GM21717 (cell line): ENCODE data around the gene TAL1.
A peak's percentile ranks its signal among the peaks of the same experiment; 100 is the strongest.

Experiments used
- ATAC-seq: cut with Tn5 transposase; IDR thresholded peaks from one replicate; pipeline ENCODE4 v1.9.1; 2021; ENCODE audit warnings: mild to moderate bottlenecking, moderate library complexity; ENCODE audit not compliant: unreplicated experiment

TAL1 gene

DNA sequence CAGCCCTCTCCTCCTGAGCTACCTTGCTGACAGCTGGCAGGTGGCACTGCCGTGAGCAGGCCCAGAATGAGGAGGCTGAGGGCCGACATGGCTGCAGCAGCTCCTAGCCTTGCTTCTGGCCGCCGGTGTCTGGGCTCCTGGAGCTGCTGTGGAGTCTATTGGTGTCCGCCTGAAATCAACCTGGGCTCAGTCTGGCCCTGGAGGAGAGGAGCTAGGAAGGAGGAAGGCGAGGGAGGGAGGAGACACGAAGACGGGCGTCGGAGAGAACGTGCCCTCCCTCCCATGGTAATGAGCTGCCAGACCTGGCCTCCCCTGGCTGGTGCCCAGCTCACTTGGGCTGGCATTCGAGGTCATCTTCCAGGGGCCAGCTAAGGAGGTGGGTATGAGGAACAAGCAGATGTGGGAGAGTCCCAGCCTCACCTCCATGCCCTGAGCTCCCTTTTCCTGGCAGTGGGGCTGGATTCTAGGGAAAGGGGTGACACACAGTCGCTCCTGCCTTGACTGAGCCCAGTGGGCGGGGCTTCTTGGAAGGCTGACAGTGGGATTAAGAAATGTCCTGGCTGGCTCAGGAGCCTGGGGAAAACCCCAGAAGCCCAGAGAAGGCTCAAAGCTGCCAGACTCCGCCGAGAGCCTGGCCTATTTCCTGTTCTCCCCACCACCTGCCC is 42.0 kb downstream of the TAL1 start, which contains the start of gene PDZK1IP1:
Gene PDZK1IP1, minus strand, starts transcription at position 193 of the 665 bp plus-strand sequence. Its CDS starts 104 bp downstream, at position 89.
- ATAC-seq = no peak

DNA sequence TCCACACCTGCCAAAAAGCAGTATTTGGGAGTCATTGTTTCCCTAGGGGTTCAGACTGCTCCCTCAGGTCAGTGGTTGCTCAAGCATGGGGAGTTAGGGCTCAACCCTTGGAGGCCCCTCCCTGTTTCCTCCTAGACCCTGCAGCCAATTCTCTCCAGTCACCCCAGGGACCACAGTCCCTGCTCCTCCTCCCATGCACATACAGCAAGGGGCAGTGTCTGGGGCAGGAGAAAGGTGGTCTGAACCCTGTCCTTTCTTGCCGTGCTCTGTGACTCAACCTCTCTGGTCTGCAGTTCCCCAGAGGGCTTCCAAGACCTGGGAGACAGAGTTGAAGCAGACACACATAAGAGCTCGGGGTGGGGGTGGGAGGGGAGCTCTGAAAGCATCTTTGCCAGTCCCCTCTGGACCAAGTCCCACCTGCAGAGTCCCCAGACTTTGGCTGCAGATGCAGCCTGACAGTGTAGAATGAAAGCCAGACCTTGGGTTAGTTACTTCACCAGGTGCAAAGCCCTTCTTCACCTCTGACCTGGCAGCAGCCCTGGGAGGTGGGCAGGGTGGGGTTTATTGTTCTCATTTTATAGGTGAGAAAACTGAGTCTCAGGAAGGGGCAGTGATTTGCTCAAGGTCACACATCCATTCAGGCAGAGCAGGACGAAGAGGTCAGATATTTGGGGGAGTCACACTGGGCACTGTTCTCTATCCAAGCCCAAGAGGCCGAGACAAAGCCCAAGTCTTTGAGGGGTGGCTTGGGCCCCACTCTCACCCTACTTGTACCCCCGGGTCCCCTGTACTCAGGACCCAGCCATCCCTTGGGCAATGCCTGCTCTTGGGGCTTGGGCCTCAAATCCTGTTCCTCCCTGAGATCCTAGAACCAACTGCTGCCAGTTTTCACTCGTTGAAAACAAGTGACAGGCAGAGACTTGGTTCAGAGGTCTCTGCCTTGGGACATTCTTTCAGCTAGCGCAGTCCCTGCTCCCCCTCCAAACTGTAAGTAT is 42.9 kb downstream of the TAL1 start:
- no peak for ATAC-seq

GRCh38 chr1:47187926-47188250 is 44.1 kb downstream of the TAL1 start:
- no peak for ATAC-seq

GRCh38 chr1:47187231-47187925 is 44.6 kb downstream of the TAL1 start:
- ATAC-seq = no peak

- no peak for ATAC-seq
Measured at GRCh38 chr1:47186267-47187185, 45.5 kb downstream of the TAL1 start.

GRCh38 chr1:47184822-47185677 is 47.0 kb downstream of the TAL1 start:
- no peak for ATAC-seq

DNA sequence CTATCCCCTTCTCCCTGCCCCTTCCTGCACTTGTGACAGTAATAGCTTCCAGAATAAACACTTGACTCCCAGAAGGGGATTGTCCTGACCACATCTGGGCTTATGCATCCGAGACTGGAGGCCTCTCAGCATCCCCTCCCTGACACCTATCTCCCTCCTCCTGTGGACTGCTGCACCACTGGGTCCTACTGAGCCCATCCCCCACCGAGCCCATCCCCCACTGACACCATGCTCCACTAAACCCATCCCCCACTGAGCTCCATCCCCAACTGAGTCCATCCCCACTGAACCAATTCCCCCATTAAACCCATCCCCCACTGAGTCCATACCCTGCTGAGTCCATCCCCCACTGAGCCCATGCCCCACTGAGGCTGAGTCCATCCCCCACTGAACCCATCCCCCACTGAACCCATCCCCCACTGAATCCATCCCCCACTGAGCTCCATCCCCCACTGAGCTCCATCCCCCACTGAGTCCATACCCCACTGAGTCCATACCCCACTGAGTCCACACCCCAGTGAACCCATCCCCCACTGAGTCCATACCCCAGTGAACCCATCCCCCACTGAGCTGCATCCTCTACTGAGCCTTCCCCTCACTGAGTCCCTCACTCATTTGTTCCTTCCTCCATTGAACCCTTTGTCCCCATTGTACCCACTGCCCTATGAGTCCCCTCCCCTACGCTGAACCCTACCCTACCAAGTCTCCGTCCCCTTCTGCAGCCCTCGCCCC is 47.8 kb downstream of the TAL1 start:
- ATAC-seq = no peak

GRCh38 chr1:47183308-47184089 is 48.5 kb downstream of the TAL1 start:
- no peak for ATAC-seq

GRCh38 chr1:47182676-47183235 is 49.3 kb downstream of the TAL1 start:
- no peak for ATAC-seq

DNA sequence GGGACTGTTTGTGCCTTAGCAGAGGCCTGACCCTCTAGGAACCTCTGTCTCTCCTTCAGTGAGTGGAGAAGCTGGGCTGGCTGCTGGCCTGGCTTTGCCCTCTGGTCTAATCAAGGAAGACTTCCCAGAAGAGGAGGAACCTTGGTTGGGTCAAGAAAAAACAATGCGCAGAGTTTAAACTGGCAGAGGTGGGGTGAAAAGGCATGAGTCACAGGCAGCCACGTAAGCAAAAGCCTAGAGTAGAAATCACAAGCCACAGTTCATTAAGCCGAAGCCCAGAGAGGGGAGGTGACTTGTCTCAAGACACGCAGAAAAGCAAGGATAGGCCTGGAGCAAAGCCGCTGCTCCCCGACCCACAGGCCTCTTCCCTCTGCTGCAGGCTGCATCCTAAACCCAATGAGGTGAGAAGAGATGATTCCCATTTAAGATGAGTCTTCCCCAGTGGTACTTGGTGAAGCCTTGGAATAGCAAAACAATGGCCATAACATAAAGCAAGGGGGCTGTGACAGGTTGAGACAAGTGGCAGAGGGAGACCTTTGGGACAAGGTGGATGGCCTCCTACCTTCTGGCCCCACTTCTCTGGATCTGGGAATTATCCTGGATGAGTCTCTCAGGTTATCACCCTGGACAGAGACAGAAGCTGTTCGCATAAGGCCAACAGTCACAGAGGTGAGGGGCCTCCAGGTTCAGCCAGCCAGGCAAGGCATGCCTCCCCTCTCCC is 49.9 kb downstream of the TAL1 start:
- ATAC-seq = no peak

DNA sequence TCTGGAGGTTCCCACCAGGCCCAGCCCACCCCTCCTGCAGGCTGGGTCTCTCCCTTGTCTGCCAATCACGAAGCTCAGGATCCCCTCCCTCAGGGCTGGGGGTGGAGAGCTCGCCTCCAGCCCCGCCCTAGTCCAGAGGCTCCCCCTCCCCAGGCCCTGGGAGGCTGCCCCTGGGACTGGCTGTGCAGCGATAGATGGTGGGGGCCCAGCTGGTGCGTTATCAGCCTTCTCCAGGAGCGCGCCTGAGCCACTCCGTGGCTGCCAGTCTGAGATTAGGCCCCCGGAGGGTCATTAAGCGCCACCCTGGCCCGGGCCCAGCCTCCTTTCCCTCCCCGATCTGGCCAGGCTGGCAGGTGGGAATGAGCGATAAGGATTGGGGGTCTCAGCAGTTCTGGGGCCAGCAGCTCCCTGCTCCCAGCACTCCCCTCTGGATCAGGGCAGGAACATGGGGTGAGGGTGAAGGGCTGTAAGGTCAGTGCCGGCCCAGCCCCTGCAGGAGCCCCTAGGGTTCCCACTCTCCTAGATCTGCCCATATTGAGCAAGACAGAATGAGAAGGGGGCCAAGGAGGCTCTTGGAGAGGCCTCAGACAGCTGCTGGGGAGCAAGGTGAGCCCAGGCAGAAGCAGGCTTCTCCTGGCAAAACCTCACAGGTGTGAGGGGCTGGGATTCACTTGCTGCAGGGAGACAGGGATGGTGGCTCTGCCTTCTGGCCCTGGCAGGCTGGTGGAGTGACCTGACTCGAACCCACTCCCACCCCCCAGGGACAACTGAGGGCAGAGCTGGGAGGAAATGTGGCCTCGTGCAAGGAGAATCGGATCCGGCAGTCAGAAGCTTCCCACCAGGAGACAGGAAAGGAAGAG is 50.7 kb downstream of the TAL1 start:
- ATAC-seq = no peak

GRCh38 chr1:47180603-47181094 is 51.4 kb downstream of the TAL1 start:
- no peak for ATAC-seq

- no peak for ATAC-seq
Measured at GRCh38 chr1:47179988-47180563, 51.9 kb downstream of the TAL1 start.

DNA sequence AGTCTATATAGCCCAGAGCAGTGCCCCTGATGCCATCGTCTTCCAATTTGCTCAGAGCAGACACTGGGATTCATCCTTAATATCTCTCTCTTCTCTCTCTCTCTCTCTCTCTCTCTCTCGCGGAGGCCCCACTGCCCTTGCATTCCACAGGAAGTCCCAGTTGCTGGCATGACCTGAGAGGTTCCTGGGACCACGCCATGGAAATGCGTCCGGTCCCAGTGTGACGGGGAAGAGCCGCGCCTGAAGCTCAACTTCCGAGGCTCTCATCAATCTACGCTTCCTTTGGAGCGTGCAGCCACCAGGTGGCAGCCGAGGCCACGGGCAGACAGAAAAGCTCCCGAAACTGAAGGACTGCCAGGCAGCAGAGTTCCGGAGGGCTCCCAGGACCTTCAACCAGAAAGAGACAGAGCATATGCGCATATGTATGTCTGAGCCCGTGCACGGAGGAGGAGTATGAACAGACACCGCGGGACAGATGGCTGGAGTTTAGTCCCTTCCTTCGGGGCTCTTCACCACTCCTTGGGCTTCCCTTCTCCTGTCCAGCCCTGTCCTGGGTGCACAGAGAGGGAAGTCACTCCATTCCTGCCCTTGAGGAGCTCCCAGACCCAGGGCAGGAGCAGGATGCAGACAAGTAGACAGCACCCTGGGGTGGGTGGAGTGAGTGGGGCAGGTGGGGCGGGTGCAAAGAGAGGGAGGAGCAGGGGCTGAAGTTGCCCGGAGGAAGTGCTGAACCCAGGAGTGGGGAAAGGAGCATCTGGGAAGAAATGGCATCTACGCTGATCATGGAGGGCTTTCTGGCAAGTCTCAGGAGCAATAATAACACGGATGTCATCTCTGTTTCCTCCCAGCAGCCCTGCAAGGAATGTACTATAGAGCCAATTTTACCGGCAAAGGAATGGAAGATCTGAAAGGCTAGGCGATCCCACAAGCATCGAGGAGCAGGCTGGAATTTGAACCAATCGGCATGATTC is 52.7 kb downstream of the TAL1 start:
- ATAC-seq = peak; percentile 84

DNA sequence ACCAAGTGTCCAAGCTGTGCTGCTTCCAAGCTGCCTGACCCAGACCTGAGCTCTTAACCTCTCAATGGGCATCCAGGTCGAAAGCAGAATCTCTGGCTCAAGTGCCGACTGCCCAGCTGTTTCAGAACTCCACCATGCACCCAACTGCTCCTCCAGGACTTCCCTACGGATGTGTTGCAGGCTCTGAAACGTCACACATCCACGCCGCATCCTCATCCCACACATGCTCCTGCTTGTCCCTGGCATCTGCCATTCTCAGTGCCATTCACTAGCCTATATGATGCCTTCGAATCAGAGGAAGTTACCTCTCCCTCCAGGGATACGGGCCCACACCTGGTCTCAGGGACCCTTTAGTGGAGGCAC is 53.4 kb downstream of the TAL1 start:
- no peak for ATAC-seq
